ENCODE measurements around the gene ARHGEF37.

DNA sequence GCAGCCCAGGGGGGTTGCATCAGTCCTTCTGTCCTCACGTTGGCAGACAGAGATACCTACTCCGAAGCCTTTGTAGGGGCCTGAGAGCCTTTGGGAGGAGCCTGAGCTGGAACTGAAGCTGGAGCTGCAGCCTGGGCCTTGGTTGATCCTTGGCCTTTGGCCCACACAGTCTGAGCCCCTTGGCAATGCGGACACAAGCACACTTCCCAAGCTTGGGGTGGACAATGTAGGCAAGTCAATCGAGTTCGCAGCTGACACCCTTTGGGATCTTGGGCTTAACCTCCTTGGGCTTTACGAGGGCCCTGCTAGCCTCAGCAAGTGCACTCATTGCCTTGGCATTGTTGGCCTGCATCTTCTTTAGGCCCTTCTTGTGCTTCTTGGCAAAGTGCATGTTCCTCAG lies 36.0 kb upstream of the ARHGEF37 start:
- TF ChIP-seq, protein P1, sequence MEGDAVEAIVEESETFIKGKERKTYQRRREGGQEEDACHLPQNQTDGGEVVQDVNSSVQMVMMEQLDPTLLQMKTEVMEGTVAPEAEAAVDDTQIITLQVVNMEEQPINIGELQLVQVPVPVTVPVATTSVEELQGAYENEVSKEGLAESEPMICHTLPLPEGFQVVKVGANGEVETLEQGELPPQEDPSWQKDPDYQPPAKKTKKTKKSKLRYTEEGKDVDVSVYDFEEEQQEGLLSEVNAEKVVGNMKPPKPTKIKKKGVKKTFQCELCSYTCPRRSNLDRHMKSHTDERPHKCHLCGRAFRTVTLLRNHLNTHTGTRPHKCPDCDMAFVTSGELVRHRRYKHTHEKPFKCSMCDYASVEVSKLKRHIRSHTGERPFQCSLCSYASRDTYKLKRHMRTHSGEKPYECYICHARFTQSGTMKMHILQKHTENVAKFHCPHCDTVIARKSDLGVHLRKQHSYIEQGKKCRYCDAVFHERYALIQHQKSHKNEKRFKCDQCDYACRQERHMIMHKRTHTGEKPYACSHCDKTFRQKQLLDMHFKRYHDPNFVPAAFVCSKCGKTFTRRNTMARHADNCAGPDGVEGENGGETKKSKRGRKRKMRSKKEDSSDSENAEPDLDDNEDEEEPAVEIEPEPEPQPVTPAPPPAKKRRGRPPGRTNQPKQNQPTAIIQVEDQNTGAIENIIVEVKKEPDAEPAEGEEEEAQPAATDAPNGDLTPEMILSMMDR (IDR thresholded peaks at IDR 0.05) = no peak
- TF ChIP-seq POLR2A (IDR thresholded peaks at IDR 0.05) (no peak), POLR2AphosphoS5 (IDR thresholded peaks at IDR 0.05) (peak in 1 of 3 donors; percentile 17)

All from breast epithelium (tissue), 3 donors.